ENCODE data around the gene TNP2. TPM values are rescaled to one million over a fixed set of nuclear protein-coding genes. Genes with fewer than 3 reads are reported as not detected.

Gene TNP2
- total RNA-seq, 2 donors from 2014 or later: not detected

DNA sequence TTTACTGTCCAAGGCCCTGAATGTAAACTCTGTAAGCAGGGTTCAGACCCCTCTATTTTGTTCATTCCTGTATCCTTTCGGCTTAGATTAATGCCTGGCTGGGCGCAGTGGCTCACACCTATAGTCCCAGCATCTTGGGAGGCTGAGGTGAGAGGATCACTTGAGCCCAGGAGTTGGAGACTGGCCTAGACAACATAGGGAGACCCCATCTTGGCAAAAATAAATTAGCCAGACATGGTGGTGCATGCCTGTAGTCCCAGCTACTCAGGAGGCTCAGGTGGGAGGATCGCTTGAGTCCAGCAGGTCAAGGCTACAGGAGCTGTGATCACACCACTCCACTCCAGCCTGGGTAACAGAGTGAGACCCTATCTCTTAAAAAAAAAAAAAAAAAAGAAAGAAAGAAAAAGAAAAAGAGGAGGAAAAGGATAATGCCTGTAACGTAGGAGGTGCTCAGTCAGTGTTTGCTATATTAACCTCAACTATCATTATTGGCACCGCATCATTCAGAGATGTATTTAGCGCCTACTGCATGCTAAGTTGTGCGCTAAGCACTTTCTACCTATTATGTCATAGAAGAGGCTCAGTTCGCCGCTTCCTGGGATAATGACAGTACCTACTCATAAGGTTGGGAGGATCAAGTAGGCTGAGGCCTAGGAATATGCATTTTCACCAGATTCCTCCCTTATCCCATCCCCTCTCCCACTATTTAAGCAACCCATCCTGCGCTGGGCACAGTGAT lies 18.2 kb downstream of the TNP2 start:
- no peak for ATAC-seq (ENCODE audit: insufficient number of reproducible peaks, low FRiP score, low read depth)

GRCh38 chr16:11250091-11250785 lies 18.9 kb downstream of the TNP2 start:
- Histone ChIP-seq H3K27ac (no peak overlapping the region), H3K4me3 (no peak overlapping the region), H3K9me3 (no peaks in the 10 kb centered on the region), H3K4me1 (ENCODE audit: control insufficient read depth in 1 of 2, low read depth in 2 of 2) (peaks cover 6 to 25% of the 10 kb centered on the region in 2 donors), H3K27me3 (replicated peaks; ENCODE audit: insufficient read depth) (no peaks in the 10 kb centered on the region), H3K36me3 (no peaks in the 10 kb centered on the region)
- ATAC-seq (ENCODE audit: insufficient number of reproducible peaks, low FRiP score, low read depth) (no peak), DNase-seq (ENCODE audit: low spot score) (no peak)
- no peak for TF ChIP-seq CTCF (IDR thresholded peaks at IDR 0.05)

More for the DNA sequence above, 18.2 kb downstream of the TNP2 start:
- TF ChIP-seq CTCF (IDR thresholded peaks at IDR 0.05): no peak
- no peak overlapping the region for H3K27ac ChIP-seq
- no peaks in the 10 kb centered on the region for H3K27me3 ChIP-seq (replicated peaks; ENCODE audit: insufficient read depth)
- H3K36me3 ChIP-seq: no peaks in the 10 kb centered on the region
- H3K4me3 ChIP-seq: no peak overlapping the region
- H3K4me1 ChIP-seq (ENCODE audit: control insufficient read depth in 1 of 2, low read depth in 2 of 2): peaks cover 6 to 25% of the 10 kb centered on the region in 2 donors
- no peaks in the 10 kb centered on the region for H3K9me3 ChIP-seq
- no peak for DNase-seq (ENCODE audit: low spot score)

- Histone ChIP-seq H3K4me1 (ENCODE audit: control insufficient read depth in 1 of 2, low read depth in 2 of 2) (peaks cover 4 to 17% of the 10 kb centered on the region in 2 donors), H3K9me3 (no peaks in the 10 kb centered on the region), H3K27ac (no peak overlapping the region), H3K4me3 (no peak overlapping the region), H3K27me3 (replicated peaks; ENCODE audit: insufficient read depth) (no peaks in the 10 kb centered on the region), H3K36me3 (no peaks in the 10 kb centered on the region)
- DNase-seq (ENCODE audit: low spot score) (no peak), ATAC-seq (ENCODE audit: insufficient number of reproducible peaks, low FRiP score, low read depth) (no peak)
- no peak for TF ChIP-seq CTCF (IDR thresholded peaks at IDR 0.05)
Observed at GRCh38 chr16:11249233-11250061, 19.7 kb downstream of the TNP2 start.

DNA sequence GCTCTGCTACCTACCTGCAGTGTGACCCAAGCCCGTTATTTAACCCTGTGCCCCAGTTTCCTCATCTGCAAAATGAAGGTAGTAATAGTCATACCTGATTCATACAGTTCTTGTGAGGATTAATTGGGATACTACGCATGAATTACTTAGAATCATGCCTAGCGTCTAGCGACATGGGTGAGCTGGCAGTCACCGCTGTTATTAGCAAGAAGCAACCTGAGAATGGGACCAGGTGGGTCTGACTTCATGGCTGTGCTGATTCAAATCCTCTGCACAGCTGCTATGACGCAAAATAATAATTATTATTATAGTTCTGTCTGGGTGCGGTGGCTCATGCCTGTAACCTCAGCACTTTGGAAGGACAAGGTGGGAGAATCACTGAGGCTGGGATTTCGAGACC lies 21.0 kb downstream of the TNP2 start:
- ATAC-seq (ENCODE audit: insufficient number of reproducible peaks, low FRiP score, low read depth): no peak
- Histone ChIP-seq H3K27me3 (replicated peaks; ENCODE audit: insufficient read depth) (no peaks in the 10 kb centered on the region), H3K27ac (no peak overlapping the region), H3K9me3 (no peaks in the 10 kb centered on the region), H3K4me3 (no peak overlapping the region), H3K36me3 (no peaks in the 10 kb centered on the region), H3K4me1 (ENCODE audit: control insufficient read depth in 1 of 2, low read depth in 2 of 2) (peaks cover 0 to 6% of the 10 kb centered on the region in 2 donors)
- TF ChIP-seq CTCF (IDR thresholded peaks at IDR 0.05): no peak
- no peak for DNase-seq (ENCODE audit: low spot score)

DNA sequence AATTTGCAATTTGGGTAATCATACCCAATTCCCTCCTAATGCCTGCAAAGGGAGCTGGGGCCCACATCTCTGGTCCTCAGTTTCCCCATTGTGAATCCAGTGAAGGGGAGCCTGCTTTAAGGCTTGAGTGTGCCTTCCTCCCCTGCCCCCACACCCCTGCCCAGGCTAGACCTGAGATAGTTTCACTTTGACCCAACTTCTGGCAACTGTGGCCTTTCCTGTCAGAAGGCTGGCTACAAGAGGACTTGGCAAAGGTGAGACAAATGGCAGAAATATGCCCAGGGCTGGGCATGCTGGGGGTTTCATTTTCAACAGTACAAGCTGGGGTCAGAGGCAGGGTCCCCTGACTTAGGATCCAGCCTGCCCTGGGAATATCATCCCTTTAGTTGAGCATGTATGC lies 23.1 kb downstream of the TNP2 start:
- TF ChIP-seq CTCF (IDR thresholded peaks at IDR 0.05): no peak

More for the DNA sequence above, 23.1 kb downstream of the TNP2 start:
- no peaks in the 10 kb centered on the region for H3K27me3 ChIP-seq (replicated peaks; ENCODE audit: insufficient read depth)
- ATAC-seq (ENCODE audit: insufficient number of reproducible peaks, low FRiP score, low read depth) (no peak), DNase-seq (ENCODE audit: low spot score) (no peak)
- peaks cover 0 to 3% of the 10 kb centered on the region in 2 donors for H3K4me1 ChIP-seq (ENCODE audit: control insufficient read depth in 1 of 2, low read depth in 2 of 2)
- no peaks in the 10 kb centered on the region for H3K36me3 ChIP-seq
- H3K4me3 ChIP-seq: no peak overlapping the region
- no peak overlapping the region for H3K27ac ChIP-seq
- no peaks in the 10 kb centered on the region for H3K9me3 ChIP-seq

Data from thoracic aorta (tissue), 2 donors.